ENCODE data around the gene MED31. TPM values are rescaled to one million over a fixed set of nuclear protein-coding genes. Genes with fewer than 3 reads are reported as not detected.

The MED31 gene
- total and polyA plus RNA-seq, 2 of the 13 experiments (the other 11 are each of a cell fraction or from before 2014, with no cell fraction given) = 19.0 to 20.9 TPM

DNA sequence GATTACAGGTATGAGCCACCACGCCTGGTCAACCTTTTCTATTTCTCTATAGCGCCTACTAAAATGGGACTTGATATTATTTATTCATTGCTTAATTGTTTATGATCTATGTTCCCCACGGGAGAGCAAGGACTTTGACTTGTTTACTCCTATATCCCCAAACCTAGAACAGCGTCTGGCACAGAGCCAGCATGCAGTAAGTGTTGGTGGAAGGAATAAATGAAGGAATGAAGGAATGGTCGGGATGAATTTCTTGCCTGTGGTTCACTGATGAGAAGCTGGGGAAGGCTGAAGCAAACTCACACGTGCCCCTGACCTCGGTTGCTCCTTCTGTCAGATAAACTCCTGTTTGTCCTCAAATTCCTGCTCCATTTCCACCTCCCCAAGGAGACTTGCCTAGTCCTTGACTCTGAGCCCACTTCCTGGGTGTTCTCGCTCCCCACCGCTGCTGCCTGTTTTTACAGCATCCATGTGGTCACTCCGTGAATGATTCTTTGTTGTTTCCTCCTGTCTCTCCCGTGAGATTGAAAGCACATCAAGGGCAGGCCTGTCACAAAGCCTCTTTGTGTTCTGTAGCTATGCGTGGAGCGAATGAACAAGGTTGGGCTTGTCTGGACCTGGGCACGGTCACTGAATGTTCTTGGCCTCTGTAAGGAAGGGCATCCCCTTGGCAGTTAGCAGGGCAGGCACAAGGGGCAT is 17.5 kb upstream of the MED31 start (continued):
- TF ChIP-seq CTCF (CRISPR knock-in tag; IDR thresholded peaks at IDR 0.05) (peak; percentile 11; the same call in 1 of the 2 replicates), HNRNPL (IDR thresholded peaks at IDR 0.05; ENCODE audit: low read depth, low read length) (peak; percentile 88), NCOA2 (CRISPR knock-in tag; IDR thresholded peaks at IDR 0.05) (peak; percentile 69), RELA (CRISPR knock-in tag; IDR thresholded peaks at IDR 0.05) (no peak), ZFP37 (CRISPR knock-in tag; IDR thresholded peaks at IDR 0.05; ENCODE audit: borderline replicate concordance) (no peak), E2F5 (CRISPR knock-in tag; conservative IDR thresholded peaks at IDR 0.05) (no peak), NPAS2 (CRISPR knock-in tag; IDR thresholded peaks at IDR 0.05; ENCODE audit: borderline replicate concordance) (no peak), ATRX (CRISPR knock-in tag; IDR thresholded peaks at IDR 0.05; ENCODE audit: borderline replicate concordance) (no peak), ZBTB14 (CRISPR knock-in tag; IDR thresholded peaks at IDR 0.05) (no peak), SAP130 (CRISPR knock-in tag; IDR thresholded peaks at IDR 0.05; ENCODE audit: low read depth) (peak; percentile 53), SOX5 (CRISPR knock-in tag; IDR thresholded peaks at IDR 0.05; ENCODE audit: borderline replicate concordance) (peak; percentile 57; the same call in 1 of the 2 replicates), GATAD2A (CRISPR knock-in tag; IDR thresholded peaks at IDR 0.05) (0 out of 2 replicates have a peak, but pooled peaks have one; percentile 22), MED1 (CRISPR knock-in tag; IDR thresholded peaks at IDR 0.05) (peak; percentile 64; the same call in 1 of the 2 replicates), KDM1A (CRISPR knock-in tag; IDR thresholded peaks at IDR 0.05) (0 out of 2 replicates have a peak, but pooled peaks have one; percentile 15), BHLHE40 (IDR thresholded peaks at IDR 0.05; ENCODE audit: low read length) (0 out of 2 replicates have a peak, but pooled peaks have one; percentile 27), MYC (CRISPR knock-in tag; IDR thresholded peaks at IDR 0.05; ENCODE audit: borderline replicate concordance) (peak; percentile 43; the same call in 1 of the 2 replicates)
- TF ChIP-seq, protein P1, sequence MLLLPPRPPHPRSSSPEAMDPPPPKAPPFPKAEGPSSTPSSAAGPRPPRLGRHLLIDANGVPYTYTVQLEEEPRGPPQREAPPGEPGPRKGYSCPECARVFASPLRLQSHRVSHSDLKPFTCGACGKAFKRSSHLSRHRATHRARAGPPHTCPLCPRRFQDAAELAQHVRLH (CRISPR knock-in tag; IDR thresholded peaks at IDR 0.05; ENCODE audit: borderline replicate concordance, low read depth) = peak; percentile 54; the same call in 1 of the 2 replicates
- TF ChIP-seq, protein P2, sequence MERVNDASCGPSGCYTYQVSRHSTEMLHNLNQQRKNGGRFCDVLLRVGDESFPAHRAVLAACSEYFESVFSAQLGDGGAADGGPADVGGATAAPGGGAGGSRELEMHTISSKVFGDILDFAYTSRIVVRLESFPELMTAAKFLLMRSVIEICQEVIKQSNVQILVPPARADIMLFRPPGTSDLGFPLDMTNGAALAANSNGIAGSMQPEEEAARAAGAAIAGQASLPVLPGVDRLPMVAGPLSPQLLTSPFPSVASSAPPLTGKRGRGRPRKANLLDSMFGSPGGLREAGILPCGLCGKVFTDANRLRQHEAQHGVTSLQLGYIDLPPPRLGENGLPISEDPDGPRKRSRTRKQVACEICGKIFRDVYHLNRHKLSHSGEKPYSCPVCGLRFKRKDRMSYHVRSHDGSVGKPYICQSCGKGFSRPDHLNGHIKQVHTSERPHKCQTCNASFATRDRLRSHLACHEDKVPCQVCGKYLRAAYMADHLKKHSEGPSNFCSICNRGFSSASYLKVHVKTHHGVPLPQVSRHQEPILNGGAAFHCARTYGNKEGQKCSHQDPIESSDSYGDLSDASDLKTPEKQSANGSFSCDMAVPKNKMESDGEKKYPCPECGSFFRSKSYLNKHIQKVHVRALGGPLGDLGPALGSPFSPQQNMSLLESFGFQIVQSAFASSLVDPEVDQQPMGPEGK (CRISPR knock-in tag; IDR thresholded peaks at IDR 0.05) = peak; percentile 28; the same call in 1 of the 2 replicates
- TF ChIP-seq, protein P3, sequence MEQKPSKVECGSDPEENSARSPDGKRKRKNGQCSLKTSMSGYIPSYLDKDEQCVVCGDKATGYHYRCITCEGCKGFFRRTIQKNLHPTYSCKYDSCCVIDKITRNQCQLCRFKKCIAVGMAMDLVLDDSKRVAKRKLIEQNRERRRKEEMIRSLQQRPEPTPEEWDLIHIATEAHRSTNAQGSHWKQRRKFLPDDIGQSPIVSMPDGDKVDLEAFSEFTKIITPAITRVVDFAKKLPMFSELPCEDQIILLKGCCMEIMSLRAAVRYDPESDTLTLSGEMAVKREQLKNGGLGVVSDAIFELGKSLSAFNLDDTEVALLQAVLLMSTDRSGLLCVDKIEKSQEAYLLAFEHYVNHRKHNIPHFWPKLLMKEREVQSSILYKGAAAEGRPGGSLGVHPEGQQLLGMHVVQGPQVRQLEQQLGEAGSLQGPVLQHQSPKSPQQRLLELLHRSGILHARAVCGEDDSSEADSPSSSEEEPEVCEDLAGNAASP (CRISPR knock-in tag; IDR thresholded peaks at IDR 0.05; ENCODE audit: borderline replicate concordance) = peak; percentile 80; the same call in 1 of the 2 replicates

Measured in HepG2 (cell line).